ENCODE data around the gene CCT4.
A peak's percentile ranks its signal among the peaks of the same experiment; 100 is the strongest.
"Not testable (repeated sequence)": the region's sequence is repeated elsewhere in the genome, so short reads cannot be mapped to it uniquely, and the experiment has no call there.

The CCT4 gene

DNA sequence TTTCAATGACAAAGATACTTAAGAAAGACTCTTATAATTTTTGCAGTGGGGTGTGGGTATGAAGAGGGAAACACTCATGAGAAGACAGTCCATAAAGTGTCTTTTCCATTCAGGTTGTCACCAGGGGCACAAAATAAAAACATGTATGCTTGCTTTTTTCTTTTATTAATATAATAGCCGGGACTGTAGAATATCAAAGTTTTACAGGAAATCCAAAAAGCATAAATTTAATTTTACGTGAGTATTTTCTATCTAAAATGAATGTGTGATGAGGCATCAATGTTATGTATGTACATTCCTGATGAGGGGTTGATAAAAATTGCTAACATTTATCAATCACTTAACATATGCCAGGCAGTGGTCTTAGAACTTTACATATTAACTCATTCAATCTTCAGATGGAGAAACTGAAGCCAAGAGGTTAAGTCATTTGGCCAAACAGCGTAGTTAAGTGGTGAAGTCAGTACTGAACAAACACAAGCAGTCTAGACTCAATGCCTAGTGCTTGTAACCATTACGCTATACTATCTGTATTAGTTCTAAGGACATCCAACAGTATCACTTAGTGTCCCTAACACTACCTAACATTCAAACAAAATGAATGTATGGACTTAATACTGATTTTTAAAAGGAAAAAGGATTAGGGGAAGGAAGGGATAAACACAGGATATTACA lies 10.7 kb downstream of the CCT4 start:
- DNase-seq: no peak

DNA sequence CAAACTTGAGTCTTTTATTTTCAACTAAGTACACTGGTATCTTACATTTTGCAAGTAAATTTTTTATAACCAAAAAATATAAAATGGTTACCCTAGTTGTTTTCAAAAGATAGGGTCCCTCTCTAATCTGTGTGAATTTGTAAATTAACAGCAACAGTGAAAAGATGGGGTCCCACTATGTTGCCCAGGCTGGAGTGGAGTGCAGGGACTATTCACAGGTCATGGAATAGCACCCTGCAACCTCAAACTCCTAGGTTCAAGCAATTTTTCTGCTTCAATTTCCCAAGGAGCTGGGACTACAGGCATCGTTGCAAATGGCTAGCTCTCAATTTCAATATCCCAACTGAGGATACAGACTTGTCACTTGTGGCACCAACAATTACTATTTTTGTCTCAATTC lies 12.1 kb downstream of the CCT4 start:
- DNase-seq: no peak

DNA sequence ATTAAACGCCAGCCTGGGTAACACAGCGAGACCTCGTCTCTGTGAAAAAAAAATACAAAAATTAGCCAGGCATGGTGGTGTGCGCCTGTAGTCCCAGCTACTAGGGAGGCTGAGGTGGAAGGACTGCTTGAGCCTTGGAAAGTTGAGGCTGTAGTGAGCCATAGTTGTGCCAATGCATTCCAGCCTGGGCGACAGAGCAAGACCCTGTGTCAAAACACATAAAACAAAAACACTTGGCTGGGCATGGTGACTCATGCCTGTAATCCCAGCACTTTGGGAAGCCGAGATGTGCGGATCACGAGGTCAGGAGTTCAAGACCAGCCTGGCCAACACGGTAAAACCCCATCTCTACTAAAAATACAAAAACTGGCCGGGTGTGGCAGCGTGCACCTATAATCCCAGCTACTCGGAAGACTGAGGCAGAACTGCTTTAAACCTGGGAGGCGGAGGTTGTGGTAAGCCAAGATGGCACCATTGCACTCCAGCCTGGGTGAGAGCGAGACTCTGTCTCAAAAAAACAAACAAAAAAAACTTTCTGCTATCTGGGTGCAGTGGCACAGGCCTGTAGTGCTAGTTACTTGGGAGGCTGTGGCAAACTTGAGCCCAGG lies 21.9 kb downstream of the CCT4 start:
- DNase-seq: not testable (repeated sequence)

DNA sequence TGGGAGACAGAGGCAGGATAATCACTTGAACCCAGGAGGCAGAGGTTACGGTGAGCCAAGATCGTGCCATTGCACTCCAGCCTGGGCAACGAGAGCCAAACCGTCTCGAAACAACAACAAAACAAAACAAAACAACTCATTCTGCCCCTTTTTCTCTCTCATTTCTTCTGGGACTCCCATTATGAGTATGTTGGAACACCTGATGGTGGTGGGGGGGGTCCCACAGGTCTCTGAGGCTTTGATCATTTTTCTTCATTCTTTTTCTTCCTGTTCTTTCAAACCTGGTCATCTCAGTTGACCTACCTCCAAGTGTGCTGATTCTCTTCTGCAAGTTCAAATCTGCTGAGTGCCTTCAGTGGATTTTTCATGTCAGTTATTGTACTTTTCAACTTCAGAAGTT lies 26.4 kb downstream of the CCT4 start:
- DNase-seq: no peak

DNA sequence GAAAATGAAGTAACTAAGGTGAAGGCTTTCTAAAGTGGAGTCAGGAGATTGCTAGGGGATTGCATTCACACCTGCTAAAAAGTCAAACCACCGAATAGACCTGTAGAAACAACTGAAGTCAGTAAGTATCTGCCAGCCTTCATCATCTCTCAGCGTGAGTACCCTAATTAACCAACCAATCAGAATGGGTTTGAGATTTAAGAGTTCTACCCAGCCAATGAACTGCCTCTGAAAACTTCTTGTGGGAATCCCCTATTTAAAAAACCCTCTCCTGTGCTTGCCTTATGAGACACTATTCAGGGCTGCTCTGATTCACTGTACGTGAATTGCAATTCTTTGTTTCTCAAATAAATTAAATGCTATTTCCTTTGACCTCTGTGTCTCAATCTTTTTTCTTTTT lies 31.2 kb downstream of the CCT4 start:
- no peak for DNase-seq

DNA sequence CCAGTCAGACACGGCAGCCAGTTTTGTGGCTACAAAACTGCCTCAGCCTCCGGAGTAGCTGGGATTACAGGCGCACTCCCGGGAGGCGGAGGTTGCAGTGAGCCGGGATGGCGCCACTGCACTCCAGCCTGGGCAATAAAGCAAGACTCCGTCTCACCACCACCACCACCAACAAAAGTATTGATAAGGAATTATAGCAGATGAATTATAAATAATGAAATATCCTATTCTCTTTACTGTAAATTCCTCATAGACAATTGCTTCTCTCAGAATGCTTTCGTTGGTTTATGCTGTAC lies 33.2 kb downstream of the CCT4 start:
- peak in 1 of 2 experiments; percentile 25 for DNase-seq

DNA sequence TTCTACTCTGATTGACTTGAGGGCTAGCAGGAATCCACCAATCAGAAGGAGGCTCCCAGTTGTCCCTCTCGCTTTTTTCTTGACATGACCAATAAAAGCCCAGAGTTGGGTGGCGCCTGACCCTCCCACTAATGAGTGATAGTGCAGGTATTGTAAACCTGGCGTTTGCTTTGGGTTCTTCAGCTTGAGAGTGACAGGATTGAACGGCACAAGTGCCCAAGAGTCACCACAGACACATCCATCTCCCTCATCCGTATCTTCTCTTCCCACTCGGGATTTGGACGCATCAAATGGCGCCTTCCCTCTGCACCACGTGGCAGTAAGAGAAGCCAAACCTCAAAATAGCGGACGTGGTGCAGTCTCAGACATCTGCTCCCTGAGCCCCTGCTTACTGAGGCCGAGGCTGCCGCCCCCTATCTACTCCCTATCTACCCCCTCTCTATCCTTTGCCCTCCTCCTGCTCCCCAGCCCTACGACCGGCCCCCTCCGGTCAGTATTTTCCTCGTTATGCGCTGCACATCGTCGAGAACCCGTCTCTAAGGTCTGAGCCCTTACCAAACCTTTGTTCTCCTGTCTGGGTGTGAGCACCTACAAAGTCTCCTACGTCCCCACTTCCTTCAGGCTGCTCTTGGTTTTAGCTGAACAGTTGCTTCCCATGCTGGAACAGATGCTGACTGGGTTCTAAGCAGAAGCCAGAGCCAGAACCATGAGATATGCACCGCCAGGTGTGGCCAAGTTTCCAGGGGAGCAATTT lies 33.7 kb downstream of the CCT4 start:
- peak; percentile 97 to 98 for DNase-seq

DNA sequence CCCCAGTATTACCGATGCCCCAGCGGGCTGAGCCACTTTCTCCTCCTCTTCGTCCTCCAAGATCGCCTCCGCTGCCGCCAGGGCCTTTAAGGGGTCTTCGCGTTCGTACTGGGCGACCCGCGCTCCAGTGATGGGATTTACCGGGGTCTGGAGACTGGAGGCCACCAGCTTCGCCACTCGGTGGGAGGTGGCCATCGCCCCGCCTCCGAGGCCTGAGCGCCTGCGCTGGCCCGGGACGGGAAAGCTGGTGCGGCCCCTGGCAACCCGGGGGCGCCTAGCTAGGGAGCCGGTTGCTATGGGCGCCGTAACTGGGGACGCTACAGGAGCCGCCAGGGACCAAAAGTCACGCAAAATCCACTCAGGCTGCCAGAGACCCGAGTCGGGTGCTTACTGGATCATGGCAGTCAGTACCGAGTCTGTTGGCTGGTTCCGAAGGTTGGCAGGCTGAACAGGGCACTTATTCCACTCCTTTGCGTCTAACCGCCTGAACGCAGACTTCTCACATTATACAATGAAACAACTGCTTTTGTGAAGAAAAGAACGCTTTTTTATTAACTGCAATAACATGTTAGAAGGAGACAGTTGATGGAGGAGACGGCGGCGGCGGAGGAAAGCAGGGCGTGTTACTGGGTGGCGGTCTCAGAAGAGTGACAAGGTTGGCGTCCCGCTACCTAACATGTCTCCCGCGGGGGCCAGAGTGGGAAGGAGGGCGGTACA lies 34.5 kb downstream of the CCT4 start, which contains the start of gene FAM161A:
FAM161A (minus strand) TSS at position 214 of the 717 bp plus-strand sequence; CDS start at position 195, 19 bp downstream.
- DNase-seq: peak; percentile 72 to 76

DNA sequence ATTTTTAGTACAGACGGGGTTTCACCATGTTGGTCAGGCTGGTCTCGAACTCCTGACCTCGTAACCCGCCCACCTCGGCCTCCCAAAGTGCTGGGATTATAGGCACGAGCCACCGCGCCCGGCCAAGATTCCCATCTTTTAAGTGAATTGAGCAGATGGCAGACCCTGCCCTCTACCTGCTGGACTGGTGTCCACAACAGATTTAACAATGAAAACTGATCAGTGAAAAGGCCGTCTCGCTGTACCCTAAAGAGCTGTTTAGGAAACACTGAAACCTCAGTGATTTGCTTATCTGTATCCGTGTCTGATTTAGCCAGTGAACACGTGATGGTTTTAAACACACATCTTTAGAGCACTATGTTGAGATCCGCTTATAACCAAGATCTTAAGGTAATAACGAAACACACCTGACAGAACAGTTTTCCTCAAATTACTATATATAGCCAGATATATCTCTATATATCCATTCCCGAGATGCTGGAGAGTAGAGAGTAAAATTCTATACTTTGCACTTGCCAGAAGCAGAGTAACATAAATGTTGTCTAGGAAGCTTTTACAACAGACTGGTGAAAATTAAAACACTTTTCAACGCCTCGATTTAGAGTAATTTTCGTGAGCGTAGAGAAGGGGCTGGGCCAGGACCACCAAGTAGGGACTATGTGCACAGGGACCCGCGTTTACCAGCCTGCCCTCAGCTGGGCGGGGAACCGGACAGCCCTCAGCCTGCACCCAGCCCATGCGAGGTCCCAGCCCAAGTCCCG lies 35.2 kb downstream of the CCT4 start:
- peak in 1 of 2 experiments; percentile 56 for DNase-seq

DNA sequence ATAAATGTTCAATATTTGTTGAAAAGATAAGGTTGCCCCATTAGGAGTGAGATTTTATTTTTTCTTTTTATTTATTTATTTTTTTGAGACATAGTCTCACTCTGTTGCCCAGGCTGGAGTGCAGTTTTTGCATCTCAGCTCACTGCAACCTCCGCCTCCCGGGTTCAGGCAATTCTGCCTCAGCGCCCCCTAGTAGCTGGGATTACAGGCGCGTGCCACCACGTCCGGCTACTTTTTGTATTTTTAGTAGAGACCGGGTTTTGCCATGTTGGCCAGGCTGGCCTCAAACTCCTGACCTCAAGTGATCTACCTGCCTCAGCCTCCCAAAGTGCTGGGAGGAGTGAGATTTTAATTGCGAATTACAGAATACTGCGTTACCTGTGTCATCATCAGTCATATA lies 37.2 kb downstream of the CCT4 start:
- not testable (repeated sequence) for DNase-seq

DNA sequence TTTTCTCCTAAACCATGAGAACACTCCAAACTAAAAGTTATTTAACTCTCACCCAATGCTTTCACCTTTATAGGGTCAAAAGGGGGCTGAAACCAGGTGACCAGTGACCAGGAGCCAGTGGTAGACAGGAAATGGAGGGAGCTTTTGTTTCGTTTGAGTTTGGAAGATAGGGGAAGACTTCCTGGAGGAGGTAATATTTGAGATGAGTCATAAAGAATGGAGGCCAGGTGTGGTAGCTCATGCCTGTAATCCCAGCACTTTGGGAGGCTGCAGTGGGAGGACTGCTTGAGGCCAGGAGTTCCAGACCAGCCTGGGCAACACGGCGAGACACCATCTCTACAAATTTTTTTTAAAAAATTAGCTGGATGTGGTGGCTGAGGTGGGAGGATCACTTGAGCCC lies 43.1 kb downstream of the CCT4 start:
- no peak for DNase-seq

DNA sequence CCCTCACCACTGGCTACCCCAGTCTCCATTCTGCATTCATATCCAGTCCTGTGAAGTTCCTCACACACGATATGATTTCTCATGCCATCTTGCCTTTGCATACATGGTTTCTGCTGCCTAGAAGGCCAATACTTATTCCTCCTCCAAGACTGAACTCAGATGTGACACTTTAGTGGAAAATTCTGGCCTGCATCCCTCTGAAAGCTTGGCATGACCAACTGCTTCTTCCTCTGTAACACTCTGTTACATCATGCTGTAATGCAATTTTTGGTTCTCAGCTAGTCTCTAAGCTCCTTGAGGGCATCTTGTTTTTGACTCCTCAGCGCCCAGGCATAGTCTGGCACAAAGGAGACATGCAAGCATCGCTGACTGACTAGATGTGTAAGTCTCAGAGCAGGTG lies 47.2 kb downstream of the CCT4 start:
- DNase-seq: no peak

DNA sequence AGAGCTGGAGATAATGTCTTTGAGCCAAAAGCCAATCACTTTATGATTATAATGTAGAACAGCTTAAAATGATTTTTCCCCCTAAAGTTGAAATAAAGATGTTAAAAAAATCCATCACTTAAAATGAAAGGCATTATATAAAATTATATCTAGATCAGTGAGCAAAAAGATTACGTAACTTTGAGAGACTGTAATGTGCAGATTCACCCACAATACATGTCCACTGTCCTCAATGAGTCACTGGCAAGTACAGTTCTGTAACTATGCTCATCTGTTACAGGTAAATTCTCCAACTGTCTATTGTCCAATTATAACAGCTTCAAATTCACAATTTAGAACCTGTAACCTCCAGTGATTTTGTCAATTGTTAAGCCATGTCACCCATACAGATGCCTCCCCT lies 53.6 kb downstream of the CCT4 start:
- DNase-seq: no peak

DNA sequence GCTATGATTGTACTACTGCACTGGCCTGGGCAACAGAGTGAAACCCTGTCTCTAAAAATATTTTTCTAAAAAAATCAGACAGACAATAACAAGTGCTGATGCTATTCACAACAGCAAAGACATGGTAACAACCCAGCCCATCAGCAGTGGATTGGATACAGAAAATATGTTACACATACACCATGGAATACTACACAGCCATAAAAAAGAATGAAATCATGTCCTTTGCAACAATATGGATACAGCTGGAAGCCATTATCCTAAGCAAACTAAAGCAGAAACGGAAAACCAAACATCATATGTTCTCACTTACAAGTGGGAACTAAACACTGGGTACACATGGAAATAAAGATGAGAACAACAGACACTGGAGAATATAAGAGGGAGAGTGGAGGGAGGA lies 54.5 kb downstream of the CCT4 start:
- DNase-seq: no peak

DNA sequence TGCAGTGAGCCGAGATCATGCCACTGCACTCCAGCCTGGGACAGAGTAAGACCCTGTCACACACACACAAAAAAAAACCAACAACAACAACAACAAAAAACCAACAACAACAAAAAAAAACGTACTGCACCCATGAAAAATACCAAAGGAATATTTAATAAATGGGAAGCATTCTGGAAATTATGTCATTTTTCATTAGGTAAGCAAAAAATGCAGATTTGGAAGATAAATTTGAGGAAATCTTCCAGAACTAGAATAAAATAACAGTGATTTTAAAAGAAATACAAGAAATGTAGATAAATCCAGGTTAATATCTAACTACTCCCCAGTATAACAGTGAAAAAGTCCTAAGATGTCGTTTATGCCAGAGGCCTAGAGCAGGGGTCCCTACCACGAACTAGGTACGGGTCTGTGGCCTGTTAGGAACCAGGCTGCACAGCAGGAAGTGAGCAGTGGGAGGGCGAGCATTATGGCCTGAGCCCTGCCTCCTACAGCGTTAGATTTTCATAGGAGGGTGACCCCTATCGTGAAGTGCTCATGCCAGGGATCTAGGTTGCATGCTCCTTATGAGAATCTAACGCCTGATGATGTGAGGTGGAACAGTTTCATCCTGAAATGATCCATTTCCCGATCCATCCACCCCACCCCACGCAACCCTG lies 56.1 kb downstream of the CCT4 start:
- DNase-seq: no peak

DNA sequence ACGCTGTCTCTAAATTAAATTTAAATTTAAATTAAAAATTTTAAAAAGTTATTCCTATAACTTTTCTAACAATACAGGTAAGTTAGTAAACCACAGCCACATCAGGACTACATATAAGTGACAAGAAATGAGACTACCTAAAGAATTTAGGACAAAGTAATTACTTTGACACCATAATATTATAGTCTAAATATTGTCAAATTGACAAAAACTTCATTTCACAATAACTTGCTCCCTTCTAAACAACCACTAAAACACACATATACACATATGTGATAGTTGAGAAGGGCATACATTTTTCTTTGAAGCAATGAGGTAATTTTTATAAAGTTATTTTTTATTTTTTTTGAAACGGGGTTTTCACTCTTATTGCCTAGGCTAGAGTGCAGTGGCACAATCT lies 66.2 kb downstream of the CCT4 start:
- no peak for DNase-seq
